ENCODE data around the gene HERC4. TPM values are rescaled to one million over a fixed set of nuclear protein-coding genes. Genes with fewer than 3 reads are reported as not detected.

Gene HERC4
- polyA plus RNA-seq, 1 donor from 2014 or later, result 45.6 TPM

DNA sequence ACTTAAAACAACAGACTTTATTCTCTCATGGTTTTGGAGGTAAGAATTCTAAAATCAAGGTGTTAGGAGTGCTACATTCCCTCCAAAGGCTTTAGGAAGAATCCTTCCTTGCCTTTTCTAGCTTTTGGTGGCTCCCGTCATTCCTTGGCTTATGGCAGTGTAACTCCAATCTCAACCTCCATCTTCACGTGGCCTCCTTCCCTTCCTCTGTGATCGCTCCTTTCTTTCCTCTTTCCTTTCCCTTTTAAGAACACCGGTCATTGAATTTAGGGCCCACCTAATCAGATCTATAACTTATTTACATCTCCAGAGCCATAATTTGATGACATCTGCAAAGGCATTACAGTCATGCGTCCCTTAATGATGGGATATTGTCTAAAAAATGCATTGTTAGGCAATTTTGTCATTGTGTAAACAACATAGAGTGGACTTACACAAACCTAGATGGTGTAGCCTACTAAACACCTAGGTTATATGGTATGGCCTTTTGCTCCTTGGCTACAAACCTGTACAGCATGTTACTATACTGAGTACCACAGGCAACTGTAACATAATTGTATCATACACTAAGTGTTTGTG, 5.9 kb upstream of the HERC4 start:
- no peaks in the 10 kb centered on the region for H3K27me3 ChIP-seq (ENCODE audit: insufficient read depth, low read depth, low read length)
- TF ChIP-seq EP300 (conservative IDR thresholded peaks at IDR 0.05; ENCODE audit: poor library complexity, severe bottlenecking) (no peak), EZH2 (IDR thresholded peaks at IDR 0.05; ENCODE audit: borderline replicate concordance, insufficient read depth, low read length, poor library complexity, severe bottlenecking) (no peak), TAF1 (IDR thresholded peaks at IDR 0.05; ENCODE audit: low read depth) (no peak), SMC3 (conservative IDR thresholded peaks at IDR 0.05; ENCODE audit: poor library complexity) (no peak), MXI1 (conservative IDR thresholded peaks at IDR 0.05; ENCODE audit: poor library complexity, severe bottlenecking) (no peak), RAD21 (conservative IDR thresholded peaks at IDR 0.05) (no peak), POLR2AphosphoS5 (IDR thresholded peaks at IDR 0.05) (no peak)
- TF ChIP-seq, protein P1, sequence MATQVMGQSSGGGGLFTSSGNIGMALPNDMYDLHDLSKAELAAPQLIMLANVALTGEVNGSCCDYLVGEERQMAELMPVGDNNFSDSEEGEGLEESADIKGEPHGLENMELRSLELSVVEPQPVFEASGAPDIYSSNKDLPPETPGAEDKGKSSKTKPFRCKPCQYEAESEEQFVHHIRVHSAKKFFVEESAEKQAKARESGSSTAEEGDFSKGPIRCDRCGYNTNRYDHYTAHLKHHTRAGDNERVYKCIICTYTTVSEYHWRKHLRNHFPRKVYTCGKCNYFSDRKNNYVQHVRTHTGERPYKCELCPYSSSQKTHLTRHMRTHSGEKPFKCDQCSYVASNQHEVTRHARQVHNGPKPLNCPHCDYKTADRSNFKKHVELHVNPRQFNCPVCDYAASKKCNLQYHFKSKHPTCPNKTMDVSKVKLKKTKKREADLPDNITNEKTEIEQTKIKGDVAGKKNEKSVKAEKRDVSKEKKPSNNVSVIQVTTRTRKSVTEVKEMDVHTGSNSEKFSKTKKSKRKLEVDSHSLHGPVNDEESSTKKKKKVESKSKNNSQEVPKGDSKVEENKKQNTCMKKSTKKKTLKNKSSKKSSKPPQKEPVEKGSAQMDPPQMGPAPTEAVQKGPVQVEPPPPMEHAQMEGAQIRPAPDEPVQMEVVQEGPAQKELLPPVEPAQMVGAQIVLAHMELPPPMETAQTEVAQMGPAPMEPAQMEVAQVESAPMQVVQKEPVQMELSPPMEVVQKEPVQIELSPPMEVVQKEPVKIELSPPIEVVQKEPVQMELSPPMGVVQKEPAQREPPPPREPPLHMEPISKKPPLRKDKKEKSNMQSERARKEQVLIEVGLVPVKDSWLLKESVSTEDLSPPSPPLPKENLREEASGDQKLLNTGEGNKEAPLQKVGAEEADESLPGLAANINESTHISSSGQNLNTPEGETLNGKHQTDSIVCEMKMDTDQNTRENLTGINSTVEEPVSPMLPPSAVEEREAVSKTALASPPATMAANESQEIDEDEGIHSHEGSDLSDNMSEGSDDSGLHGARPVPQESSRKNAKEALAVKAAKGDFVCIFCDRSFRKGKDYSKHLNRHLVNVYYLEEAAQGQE (IDR thresholded peaks at IDR 0.05; ENCODE audit: borderline replicate concordance), result no peak
- TF ChIP-seq, protein P2, sequence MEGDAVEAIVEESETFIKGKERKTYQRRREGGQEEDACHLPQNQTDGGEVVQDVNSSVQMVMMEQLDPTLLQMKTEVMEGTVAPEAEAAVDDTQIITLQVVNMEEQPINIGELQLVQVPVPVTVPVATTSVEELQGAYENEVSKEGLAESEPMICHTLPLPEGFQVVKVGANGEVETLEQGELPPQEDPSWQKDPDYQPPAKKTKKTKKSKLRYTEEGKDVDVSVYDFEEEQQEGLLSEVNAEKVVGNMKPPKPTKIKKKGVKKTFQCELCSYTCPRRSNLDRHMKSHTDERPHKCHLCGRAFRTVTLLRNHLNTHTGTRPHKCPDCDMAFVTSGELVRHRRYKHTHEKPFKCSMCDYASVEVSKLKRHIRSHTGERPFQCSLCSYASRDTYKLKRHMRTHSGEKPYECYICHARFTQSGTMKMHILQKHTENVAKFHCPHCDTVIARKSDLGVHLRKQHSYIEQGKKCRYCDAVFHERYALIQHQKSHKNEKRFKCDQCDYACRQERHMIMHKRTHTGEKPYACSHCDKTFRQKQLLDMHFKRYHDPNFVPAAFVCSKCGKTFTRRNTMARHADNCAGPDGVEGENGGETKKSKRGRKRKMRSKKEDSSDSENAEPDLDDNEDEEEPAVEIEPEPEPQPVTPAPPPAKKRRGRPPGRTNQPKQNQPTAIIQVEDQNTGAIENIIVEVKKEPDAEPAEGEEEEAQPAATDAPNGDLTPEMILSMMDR (IDR thresholded peaks at IDR 0.05; ENCODE audit: poor library complexity, severe bottlenecking), result no peak
- no peak overlapping the region for H3K4me3 ChIP-seq (ENCODE audit: low read length)
- no peak overlapping the region for H3K4me2 ChIP-seq (ENCODE audit: low read length)
- H3K36me3 ChIP-seq (ENCODE audit: insufficient read depth, low read length), result no peaks in the 10 kb centered on the region
- H4K20me1 ChIP-seq (ENCODE audit: insufficient read depth), result no peaks in the 10 kb centered on the region
- H2AFZ ChIP-seq (ENCODE audit: low read depth, low read length), result no peak overlapping the region
- H3K9me2 ChIP-seq (ENCODE audit: insufficient read depth, low read length), result no peaks in the 10 kb centered on the region
- no peak overlapping the region for H3K27ac ChIP-seq (ENCODE audit: low read length)
- H3F3A ChIP-seq (ENCODE audit: insufficient read depth, low read length, poor library complexity, severe bottlenecking), result no peaks in the 10 kb centered on the region
- H3K79me2 ChIP-seq (replicated peaks; ENCODE audit: insufficient read depth, low read length), result no peaks in the 10 kb centered on the region
- H3K9ac ChIP-seq (ENCODE audit: low read length), result no peak overlapping the region
- no peaks in the 10 kb centered on the region for H3K9me3 ChIP-seq (ENCODE audit: low read length)

DNA sequence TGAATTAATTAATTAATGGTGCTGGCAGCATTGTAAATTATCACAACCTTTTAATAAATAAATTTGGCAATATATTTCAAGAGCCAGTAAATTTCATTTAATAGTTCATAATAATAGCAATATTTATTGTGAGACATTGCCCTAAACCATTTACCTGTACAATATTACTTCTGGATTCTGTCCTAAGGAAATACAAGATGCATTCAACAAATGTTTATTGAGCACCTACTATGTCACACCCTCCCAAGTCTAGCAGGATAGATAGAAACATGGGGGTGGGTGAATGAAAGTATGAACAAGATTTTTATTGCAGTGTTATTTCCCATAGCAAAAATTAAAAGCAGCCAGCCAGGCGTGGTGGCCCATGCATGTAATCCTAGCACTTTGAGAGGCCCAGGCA, 4.4 kb upstream of the HERC4 start:
- Histone ChIP-seq H2AFZ (ENCODE audit: low read depth, low read length) (no peak overlapping the region), H3K4me2 (ENCODE audit: low read length) (no peak overlapping the region), H3F3A (ENCODE audit: insufficient read depth, low read length, poor library complexity, severe bottlenecking) (no peaks in the 10 kb centered on the region), H3K9ac (ENCODE audit: low read length) (no peak overlapping the region), H3K9me3 (ENCODE audit: low read length) (no peaks in the 10 kb centered on the region), H3K27ac (ENCODE audit: low read length) (no peak overlapping the region), H4K20me1 (ENCODE audit: insufficient read depth) (no peaks in the 10 kb centered on the region), H3K36me3 (ENCODE audit: insufficient read depth, low read length) (no peaks in the 10 kb centered on the region), H3K9me2 (ENCODE audit: insufficient read depth, low read length) (no peaks in the 10 kb centered on the region), H3K4me3 (ENCODE audit: low read length) (no peak overlapping the region), H3K27me3 (ENCODE audit: insufficient read depth, low read depth, low read length) (no peaks in the 10 kb centered on the region), H3K79me2 (replicated peaks; ENCODE audit: insufficient read depth, low read length) (no peaks in the 10 kb centered on the region)
- no peak for TF ChIP-seq POLR2AphosphoS5 (IDR thresholded peaks at IDR 0.05)
- TF ChIP-seq RAD21 (conservative IDR thresholded peaks at IDR 0.05), result no peak
- TF ChIP-seq TAF1 (IDR thresholded peaks at IDR 0.05; ENCODE audit: low read depth), result no peak
- no peak for TF ChIP-seq MXI1 (conservative IDR thresholded peaks at IDR 0.05; ENCODE audit: poor library complexity, severe bottlenecking)
- TF ChIP-seq, protein P1 (IDR thresholded peaks at IDR 0.05; ENCODE audit: borderline replicate concordance), result no peak
- no peak for TF ChIP-seq EP300 (conservative IDR thresholded peaks at IDR 0.05; ENCODE audit: poor library complexity, severe bottlenecking)
- TF ChIP-seq, protein P2 (IDR thresholded peaks at IDR 0.05; ENCODE audit: poor library complexity, severe bottlenecking), result no peak
- no peak for TF ChIP-seq EZH2 (IDR thresholded peaks at IDR 0.05; ENCODE audit: borderline replicate concordance, insufficient read depth, low read length, poor library complexity, severe bottlenecking)
- no peak for TF ChIP-seq SMC3 (conservative IDR thresholded peaks at IDR 0.05; ENCODE audit: poor library complexity)
